HFF-Myc (cell line): ENCODE results near the gene PTPRZ1.

Experiments
- DNase-seq: peaks from one replicate; pipeline ENCODE4 v3.0.0-alpha.2; 2011; ENCODE audit warnings: low read depth; ENCODE audit errors: extremely low read depth
- H3K4me3 ChIP-seq: replicated peaks from 2 replicates; pipeline ENCODE4 v1.5.1; 2011; ENCODE audit warnings: low read depth, mild to moderate bottlenecking, control low read depth, low read length
- TF ChIP-seq, protein P1 (sequence below): IDR thresholded peaks from 2 replicates; pipeline ENCODE4 v1.5.1; 2012; ENCODE audit warnings: mild to moderate bottlenecking, low read depth, low read length, control low read depth; ENCODE audit errors: missing control alignments

PTPRZ1 gene

DNA sequence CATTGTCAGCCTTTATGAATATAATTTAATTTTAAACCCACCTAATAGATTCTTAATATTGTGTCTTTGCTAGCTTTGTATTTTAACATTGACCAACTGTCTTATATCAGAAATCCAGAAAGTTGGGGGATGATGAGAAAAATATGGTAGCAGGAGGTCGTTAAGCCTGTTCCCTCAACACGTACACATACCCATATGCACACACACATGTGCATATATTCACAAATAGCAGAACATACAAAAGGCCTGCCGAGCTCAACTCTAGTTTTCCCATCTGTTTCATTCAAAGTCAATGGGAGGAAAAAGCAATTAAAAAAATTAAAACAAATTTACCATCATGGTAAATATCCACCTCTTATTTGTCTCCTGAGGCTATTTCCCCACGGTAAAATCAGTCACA is 25.9 kb upstream of the PTPRZ1 start:
- TF ChIP-seq, protein P1, sequence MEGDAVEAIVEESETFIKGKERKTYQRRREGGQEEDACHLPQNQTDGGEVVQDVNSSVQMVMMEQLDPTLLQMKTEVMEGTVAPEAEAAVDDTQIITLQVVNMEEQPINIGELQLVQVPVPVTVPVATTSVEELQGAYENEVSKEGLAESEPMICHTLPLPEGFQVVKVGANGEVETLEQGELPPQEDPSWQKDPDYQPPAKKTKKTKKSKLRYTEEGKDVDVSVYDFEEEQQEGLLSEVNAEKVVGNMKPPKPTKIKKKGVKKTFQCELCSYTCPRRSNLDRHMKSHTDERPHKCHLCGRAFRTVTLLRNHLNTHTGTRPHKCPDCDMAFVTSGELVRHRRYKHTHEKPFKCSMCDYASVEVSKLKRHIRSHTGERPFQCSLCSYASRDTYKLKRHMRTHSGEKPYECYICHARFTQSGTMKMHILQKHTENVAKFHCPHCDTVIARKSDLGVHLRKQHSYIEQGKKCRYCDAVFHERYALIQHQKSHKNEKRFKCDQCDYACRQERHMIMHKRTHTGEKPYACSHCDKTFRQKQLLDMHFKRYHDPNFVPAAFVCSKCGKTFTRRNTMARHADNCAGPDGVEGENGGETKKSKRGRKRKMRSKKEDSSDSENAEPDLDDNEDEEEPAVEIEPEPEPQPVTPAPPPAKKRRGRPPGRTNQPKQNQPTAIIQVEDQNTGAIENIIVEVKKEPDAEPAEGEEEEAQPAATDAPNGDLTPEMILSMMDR = no peak
- DNase-seq = no peak
- no peak overlapping the region for H3K4me3 ChIP-seq

- no peak overlapping the region for H3K4me3 ChIP-seq
- no peak for DNase-seq
- TF ChIP-seq, protein P1 = no peak
Observed at GRCh38 chr7:121853307-121853706, 19.7 kb upstream of the PTPRZ1 start.

DNA sequence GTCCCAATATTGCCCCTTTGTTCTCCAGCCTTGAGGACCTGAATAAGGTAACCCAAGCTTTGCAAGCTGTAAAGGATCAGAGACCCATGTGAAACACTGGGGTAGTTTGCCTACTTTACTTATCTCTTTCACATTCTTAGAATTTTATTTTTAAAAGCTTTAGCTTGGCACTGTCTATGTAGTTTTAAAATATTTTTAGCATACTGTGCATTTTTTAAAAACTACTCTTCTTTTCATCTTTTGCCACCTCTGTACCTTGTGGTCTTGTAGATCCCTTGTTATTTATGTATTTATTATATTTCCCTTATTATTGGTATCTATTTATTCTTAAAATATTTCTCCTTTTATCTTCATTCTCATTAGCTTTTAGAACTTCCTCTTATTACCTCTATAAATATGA is 12.0 kb upstream of the PTPRZ1 start:
- no peak for DNase-seq
- H3K4me3 ChIP-seq = no peak overlapping the region
- TF ChIP-seq, protein P1 = no peak

DNA sequence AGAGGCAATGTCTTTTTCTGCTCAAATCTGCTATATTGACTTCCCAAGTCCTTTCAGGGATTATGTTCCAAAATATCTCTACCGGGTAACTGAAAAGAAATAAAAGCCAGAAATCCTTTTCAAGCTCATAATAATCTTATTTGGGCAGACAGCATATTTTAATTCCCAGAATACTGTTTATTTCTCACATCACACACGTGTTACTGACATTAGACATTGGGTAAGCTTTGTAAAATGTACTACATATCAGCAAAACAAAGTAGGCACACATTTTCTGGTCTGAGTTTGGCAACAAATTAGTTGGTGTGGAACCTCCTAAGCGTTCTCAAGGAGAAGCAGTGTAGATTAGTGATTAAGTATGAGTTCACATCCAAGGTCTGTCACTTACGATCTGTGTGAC is 10.4 kb upstream of the PTPRZ1 start:
- DNase-seq = no peak
- H3K4me3 ChIP-seq = no peak overlapping the region
- TF ChIP-seq, protein P1 = no peak

DNA sequence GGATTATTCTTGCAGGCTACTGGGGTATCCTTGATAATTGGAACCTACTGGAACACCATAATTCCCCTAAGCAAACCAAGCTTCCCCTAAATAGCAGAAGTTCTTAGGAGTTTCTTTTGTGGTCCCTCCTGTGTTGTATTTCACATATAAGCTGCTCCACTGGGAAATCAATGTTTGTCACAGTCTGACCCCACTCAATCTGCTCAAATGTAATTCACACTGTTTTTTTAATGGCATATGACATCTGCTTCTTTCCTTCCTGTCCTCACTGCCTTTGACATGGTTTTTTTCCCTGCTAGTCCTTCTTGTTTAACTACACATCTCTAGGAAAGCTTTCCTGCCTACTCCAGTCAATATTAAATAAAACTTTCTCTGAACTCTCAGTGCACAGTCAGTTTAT is 1.8 kb upstream of the PTPRZ1 start:
- TF ChIP-seq, protein P1 = no peak
- no peak for DNase-seq
- H3K4me3 ChIP-seq = no peak overlapping the region

GRCh38 chr7:121873289-121874194 is 581 bp downstream of the PTPRZ1 start:
- no peak for DNase-seq
- H3K4me3 ChIP-seq = peak overlapping the region; percentile 23
- TF ChIP-seq, protein P1 = no peak
